ENCODE measurements around the gene STARD13.

Gene STARD13

DNA sequence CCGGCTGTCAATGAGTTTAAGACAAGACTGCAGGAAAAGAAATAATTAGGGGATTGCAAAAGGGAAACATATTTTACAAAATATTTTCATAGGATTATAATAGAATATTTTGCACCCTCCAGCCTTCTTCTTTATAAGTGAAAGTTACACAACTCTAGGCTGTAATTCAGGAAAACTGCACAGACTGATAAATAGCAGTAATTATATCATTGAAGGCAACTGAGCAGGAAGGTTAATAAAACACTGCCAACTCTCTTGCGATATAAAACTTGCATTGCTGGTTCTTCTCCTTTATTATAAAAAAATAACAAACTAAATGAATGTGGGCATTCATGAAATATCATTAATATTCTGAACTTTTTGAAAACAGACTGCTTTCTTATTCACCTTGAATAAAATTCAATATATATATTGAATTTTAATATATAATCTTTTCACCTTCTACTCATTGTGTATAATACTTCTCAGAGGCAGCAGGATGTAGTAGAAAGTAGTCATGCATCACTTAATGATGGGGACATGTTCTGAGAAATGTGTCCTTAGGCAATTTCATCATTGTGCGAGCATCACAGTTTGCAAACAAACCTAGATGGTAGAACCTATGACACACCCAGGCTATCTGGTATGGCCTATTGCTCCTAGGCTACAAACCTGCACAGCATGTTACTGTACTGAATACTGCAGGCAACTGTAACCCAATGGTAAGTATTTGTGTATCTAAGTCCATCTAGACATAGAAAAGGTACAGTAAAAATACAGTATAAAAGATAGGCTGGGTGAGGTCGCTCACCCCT is 24.9 kb upstream of the STARD13 start:
- Histone ChIP-seq H3K4me1 (ENCODE audit: control insufficient read depth, insufficient read depth, low read length) (no peaks in the 10 kb centered on the region), H3K27ac (ENCODE audit: insufficient read depth, low read depth, low read length, poor library complexity, severe bottlenecking) (no peak overlapping the region), H3K36me3 (ENCODE audit: control insufficient read depth, insufficient read depth, low read length) (no peaks in the 10 kb centered on the region), H3K9me3 (ENCODE audit: control insufficient read depth, low read length) (no peaks in the 10 kb centered on the region), H3K4me3 (ENCODE audit: insufficient read depth, low read depth, low read length) (no peak overlapping the region), H3K27me3 (ENCODE audit: control insufficient read depth, insufficient read depth, low read length, poor library complexity, severe bottlenecking) (no peaks in the 10 kb centered on the region)
- 88 to 100% methylated on average over 1 to 3 of the region's 4 CpGs for WGBS, 2 experiments

- Histone ChIP-seq H3K36me3 (ENCODE audit: control insufficient read depth, insufficient read depth, low read length) (no peaks in the 10 kb centered on the region), H3K27me3 (ENCODE audit: control insufficient read depth, insufficient read depth, low read length, poor library complexity, severe bottlenecking) (no peaks in the 10 kb centered on the region)
- 86 to 100% methylated on average over 1 of the region's 1 CpG for WGBS, 2 experiments
Observed at GRCh38 chr13:33308863-33309262, 23.3 kb upstream of the STARD13 start.

GRCh38 chr13:33307843-33308242 is 22.3 kb upstream of the STARD13 start:
- Histone ChIP-seq H3K4me3 (ENCODE audit: insufficient read depth, low read depth, low read length) (no peak overlapping the region), H3K9me3 (ENCODE audit: control insufficient read depth, low read length) (no peaks in the 10 kb centered on the region), H3K27ac (ENCODE audit: insufficient read depth, low read depth, low read length, poor library complexity, severe bottlenecking) (no peak overlapping the region), H3K4me1 (ENCODE audit: control insufficient read depth, insufficient read depth, low read length) (no peaks in the 10 kb centered on the region), H3K36me3 (ENCODE audit: control insufficient read depth, insufficient read depth, low read length) (no peaks in the 10 kb centered on the region), H3K27me3 (ENCODE audit: control insufficient read depth, insufficient read depth, low read length, poor library complexity, severe bottlenecking) (no peaks in the 10 kb centered on the region)
- WGBS, 2 experiments, result 82 to 88% methylated on average over 1 of the region's 1 CpG

More at GRCh38 chr13:33308863-33309262, 23.3 kb upstream of the STARD13 start:
- H3K27ac ChIP-seq (ENCODE audit: insufficient read depth, low read depth, low read length, poor library complexity, severe bottlenecking), result no peak overlapping the region
- H3K4me1 ChIP-seq (ENCODE audit: control insufficient read depth, insufficient read depth, low read length), result no peaks in the 10 kb centered on the region
- H3K9me3 ChIP-seq (ENCODE audit: control insufficient read depth, low read length), result no peaks in the 10 kb centered on the region
- H3K4me3 ChIP-seq (ENCODE audit: insufficient read depth, low read depth, low read length), result no peak overlapping the region

GRCh38 chr13:33303855-33304597 is 18.5 kb upstream of the STARD13 start:
- Histone ChIP-seq H3K4me1 (ENCODE audit: control insufficient read depth, insufficient read depth, low read length) (no peaks in the 10 kb centered on the region), H3K27ac (ENCODE audit: insufficient read depth, low read depth, low read length, poor library complexity, severe bottlenecking) (no peak overlapping the region), H3K36me3 (ENCODE audit: control insufficient read depth, insufficient read depth, low read length) (no peaks in the 10 kb centered on the region), H3K9me3 (ENCODE audit: control insufficient read depth, low read length) (no peaks in the 10 kb centered on the region), H3K4me3 (ENCODE audit: insufficient read depth, low read depth, low read length) (no peak overlapping the region), H3K27me3 (ENCODE audit: control insufficient read depth, insufficient read depth, low read length, poor library complexity, severe bottlenecking) (no peaks in the 10 kb centered on the region)
- WGBS, 2 experiments, result 88 to 90% methylated on average over 1 to 3 of the region's 3 CpGs

DNA sequence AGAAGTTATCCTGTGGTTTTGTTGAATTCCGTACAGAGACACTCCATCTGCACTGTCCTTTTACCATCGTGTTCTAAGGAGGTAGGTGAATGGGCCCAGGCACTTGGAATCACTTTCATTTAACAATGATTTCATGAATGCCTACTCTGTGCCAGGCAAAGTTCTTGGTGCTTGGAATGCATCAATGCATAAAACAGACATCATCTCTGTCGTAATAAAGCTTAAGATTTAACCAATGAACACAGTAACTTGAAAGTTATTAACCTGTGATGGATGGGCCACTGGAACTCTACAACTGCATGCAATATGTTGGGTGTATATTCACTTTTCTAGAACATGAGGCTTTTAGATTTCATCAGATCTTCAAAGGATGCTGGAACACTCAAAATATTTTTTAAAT is 14.1 kb upstream of the STARD13 start:
- Histone ChIP-seq H3K36me3 (ENCODE audit: control insufficient read depth, insufficient read depth, low read length) (no peaks in the 10 kb centered on the region), H3K27ac (ENCODE audit: insufficient read depth, low read depth, low read length, poor library complexity, severe bottlenecking) (no peak overlapping the region), H3K9me3 (ENCODE audit: control insufficient read depth, low read length) (no peaks in the 10 kb centered on the region), H3K4me3 (ENCODE audit: insufficient read depth, low read depth, low read length) (no peak overlapping the region), H3K4me1 (ENCODE audit: control insufficient read depth, insufficient read depth, low read length) (no peaks in the 10 kb centered on the region), H3K27me3 (ENCODE audit: control insufficient read depth, insufficient read depth, low read length, poor library complexity, severe bottlenecking) (no peaks in the 10 kb centered on the region)
- 99 to 100% methylated on average over 3 of the region's 3 CpGs for WGBS, 2 experiments

DNA sequence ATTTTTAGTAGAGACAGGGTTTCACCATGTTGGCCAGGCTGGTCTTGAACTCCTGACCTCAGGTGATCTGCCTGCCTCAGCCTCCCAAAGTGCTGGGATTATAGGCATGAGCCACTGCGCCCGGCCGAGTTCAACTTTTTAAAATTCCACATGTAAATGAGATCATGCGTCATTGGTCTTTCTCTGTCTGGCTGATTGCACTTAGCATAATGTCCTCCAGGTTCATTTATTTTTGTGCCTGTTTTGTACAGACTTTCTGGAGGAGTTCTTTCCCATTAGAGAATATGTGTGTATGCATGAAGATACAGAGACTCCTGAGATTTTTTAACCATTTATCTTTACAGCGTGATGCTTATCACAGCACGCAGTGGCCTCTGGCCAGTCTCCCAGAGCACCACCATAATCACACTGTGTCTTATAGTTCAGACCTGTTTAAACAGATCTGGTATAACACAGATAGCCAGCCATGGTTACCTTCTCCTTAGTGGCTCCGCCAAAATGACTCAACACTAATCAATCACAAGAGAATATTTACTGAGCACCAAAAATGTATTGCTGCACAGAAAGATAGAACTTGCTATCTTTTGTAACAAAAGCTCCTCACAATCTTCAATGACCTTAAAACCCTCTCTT is 11.4 kb upstream of the STARD13 start:
- Histone ChIP-seq H3K27me3 (ENCODE audit: control insufficient read depth, insufficient read depth, low read length, poor library complexity, severe bottlenecking) (no peaks in the 10 kb centered on the region), H3K9me3 (ENCODE audit: control insufficient read depth, low read length) (no peaks in the 10 kb centered on the region), H3K27ac (ENCODE audit: insufficient read depth, low read depth, low read length, poor library complexity, severe bottlenecking) (no peak overlapping the region), H3K4me3 (ENCODE audit: insufficient read depth, low read depth, low read length) (no peak overlapping the region), H3K36me3 (ENCODE audit: control insufficient read depth, insufficient read depth, low read length) (no peaks in the 10 kb centered on the region), H3K4me1 (ENCODE audit: control insufficient read depth, insufficient read depth, low read length) (no peaks in the 10 kb centered on the region)
- 95 to 96% methylated on average over 7 of the region's 7 CpGs for WGBS, 2 experiments

- Histone ChIP-seq H3K27ac (ENCODE audit: insufficient read depth, low read depth, low read length, poor library complexity, severe bottlenecking) (no peak overlapping the region), H3K4me1 (ENCODE audit: control insufficient read depth, insufficient read depth, low read length) (no peaks in the 10 kb centered on the region), H3K4me3 (ENCODE audit: insufficient read depth, low read depth, low read length) (no peak overlapping the region), H3K9me3 (ENCODE audit: control insufficient read depth, low read length) (no peaks in the 10 kb centered on the region), H3K27me3 (ENCODE audit: control insufficient read depth, insufficient read depth, low read length, poor library complexity, severe bottlenecking) (no peaks in the 10 kb centered on the region), H3K36me3 (ENCODE audit: control insufficient read depth, insufficient read depth, low read length) (no peaks in the 10 kb centered on the region)
- 90 to 94% methylated on average over 6 of the region's 6 CpGs for WGBS, 2 experiments
Observed at GRCh38 chr13:33292712-33293111, 7.2 kb upstream of the STARD13 start.

GRCh38 chr13:33290421-33290965 is 4.9 kb upstream of the STARD13 start:
- whole genome bisulfite sequencing, 2 experiments, result 92 to 93% methylated on average over 3 of the region's 3 CpGs
- H3K27ac ChIP-seq (ENCODE audit: insufficient read depth, low read depth, low read length, poor library complexity, severe bottlenecking), result no peak overlapping the region

GRCh38 chr13:33289966-33290365 is 4.4 kb upstream of the STARD13 start:
- 94 to 98% methylated on average over 3 of the region's 3 CpGs for WGBS, 2 experiments
- H3K27me3 ChIP-seq (ENCODE audit: control insufficient read depth, insufficient read depth, low read length, poor library complexity, severe bottlenecking), result no peaks in the 10 kb centered on the region

More at GRCh38 chr13:33290421-33290965, 4.9 kb upstream of the STARD13 start:
- Histone ChIP-seq H3K36me3 (ENCODE audit: control insufficient read depth, insufficient read depth, low read length) (no peaks in the 10 kb centered on the region), H3K4me3 (ENCODE audit: insufficient read depth, low read depth, low read length) (no peak overlapping the region), H3K4me1 (ENCODE audit: control insufficient read depth, insufficient read depth, low read length) (no peaks in the 10 kb centered on the region), H3K27me3 (ENCODE audit: control insufficient read depth, insufficient read depth, low read length, poor library complexity, severe bottlenecking) (no peaks in the 10 kb centered on the region), H3K9me3 (ENCODE audit: control insufficient read depth, low read length) (no peaks in the 10 kb centered on the region)

More at GRCh38 chr13:33289966-33290365, 4.4 kb upstream of the STARD13 start:
- Histone ChIP-seq H3K9me3 (ENCODE audit: control insufficient read depth, low read length) (no peaks in the 10 kb centered on the region), H3K36me3 (ENCODE audit: control insufficient read depth, insufficient read depth, low read length) (no peaks in the 10 kb centered on the region), H3K27ac (ENCODE audit: insufficient read depth, low read depth, low read length, poor library complexity, severe bottlenecking) (no peak overlapping the region), H3K4me1 (ENCODE audit: control insufficient read depth, insufficient read depth, low read length) (no peaks in the 10 kb centered on the region), H3K4me3 (ENCODE audit: insufficient read depth, low read depth, low read length) (no peak overlapping the region)
